Large intestine (tissue), 3 donors: ENCODE data around the gene VWA3B. TPM values are rescaled to one million over a fixed set of nuclear protein-coding genes. Genes with fewer than 3 reads are reported as not detected.

Experiments
- DNase-seq, 2 donors: peaks; one replicate each; pipeline versions ENCODE4 v3.0.0 to v3.0.0-alpha.2; 2013
- H3K27ac ChIP-seq: one replicate; pipeline ENCODE4 v1.5.1; 2013; ENCODE audit warnings: low read length
- H3K27me3 ChIP-seq: 2 replicates; pipeline ENCODE4 v1.6.1; 2013; ENCODE audit warnings: low read length; ENCODE audit not compliant: control insufficient read depth, insufficient read depth
- H3K36me3 ChIP-seq: 2 replicates; pipeline ENCODE4 v1.6.1; 2013; ENCODE audit warnings: low read length; ENCODE audit not compliant: control insufficient read depth, insufficient read depth
- H3K4me1 ChIP-seq: one replicate; pipeline ENCODE4 v1.6.1; 2013; ENCODE audit warnings: low read length; ENCODE audit not compliant: control insufficient read depth, insufficient read depth
- H3K4me3 ChIP-seq: one replicate; pipeline ENCODE4 v1.5.1; 2013; ENCODE audit warnings: low read length
- H3K9me3 ChIP-seq: one replicate; pipeline ENCODE4 v1.6.1; 2013; ENCODE audit warnings: mild to moderate bottlenecking, low read depth, low read length, moderate library complexity; ENCODE audit not compliant: control insufficient read depth
- WGBS: methylation state at CpG from one replicate; pipeline ENCODE4 v1.1.5; 2013; ENCODE audit warnings: low lambda C conversion rate; ENCODE audit not compliant: insufficient coverage; 5-methylcytosine and 5-hydroxymethylcytosine counted together
- polyA plus RNA-seq: library from polyadenylated mRNA; unstranded; fragments of 120-200 nt; gene quantifications from one replicate; pipeline ENCODE4 v1.2.1, GENCODE V29; 2013

Gene VWA3B
- polyA plus RNA-seq, 1 donor: 0.09 TPM

GRCh38 chr2:98153481-98153880 lies 66.5 kb downstream of the VWA3B start:
- Histone ChIP-seq H3K36me3 (no peaks in the 10 kb centered on the region), H3K4me1 (no peaks in the 10 kb centered on the region), H3K9me3 (no peaks in the 10 kb centered on the region), H3K27ac (no peak overlapping the region), H3K4me3 (no peak overlapping the region), H3K27me3 (no peaks in the 10 kb centered on the region)
- no peak for DNase-seq
- no CpG with 5 or more reads among the region's 5 CpGs for WGBS

DNA sequence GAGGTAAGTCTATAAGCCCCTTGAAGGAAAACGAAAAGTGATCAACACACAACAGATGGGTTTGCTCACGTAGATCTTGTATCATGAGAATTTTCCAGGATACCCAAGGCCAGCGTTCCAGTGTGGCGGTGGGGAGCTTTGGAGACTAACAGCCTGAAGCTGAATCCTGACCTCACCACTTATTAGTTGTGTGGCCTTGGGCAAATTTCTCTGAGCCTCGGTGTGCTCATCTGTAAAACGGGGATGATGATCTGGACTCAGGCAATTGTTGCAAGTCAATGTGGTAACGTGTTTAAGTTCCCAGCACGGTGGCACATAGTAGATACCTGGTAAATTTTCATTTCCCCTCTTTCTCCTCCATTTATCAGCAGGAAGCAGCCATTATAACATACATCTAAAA lies 68.3 kb downstream of the VWA3B start:
- Histone ChIP-seq H3K4me1 (no peaks in the 10 kb centered on the region), H3K27ac (no peak overlapping the region), H3K9me3 (no peaks in the 10 kb centered on the region), H3K27me3 (no peaks in the 10 kb centered on the region), H3K4me3 (no peak overlapping the region), H3K36me3 (no peaks in the 10 kb centered on the region)
- WGBS: no CpG with 5 or more reads among the region's 8 CpGs
- no peak for DNase-seq

GRCh38 chr2:98155716-98156115 lies 68.7 kb downstream of the VWA3B start:
- Histone ChIP-seq H3K4me1 (no peaks in the 10 kb centered on the region), H3K36me3 (no peaks in the 10 kb centered on the region), H3K4me3 (no peak overlapping the region), H3K27ac (no peak overlapping the region), H3K27me3 (no peaks in the 10 kb centered on the region), H3K9me3 (no peaks in the 10 kb centered on the region)
- 83% methylated on average over 1 of the region's 4 CpGs for WGBS
- DNase-seq: no peak

- Histone ChIP-seq H3K4me1 (no peaks in the 10 kb centered on the region), H3K27me3 (no peaks in the 10 kb centered on the region), H3K9me3 (no peaks in the 10 kb centered on the region), H3K27ac (no peak overlapping the region), H3K4me3 (no peak overlapping the region), H3K36me3 (no peaks in the 10 kb centered on the region)
- 100% methylated on average over 1 of the region's 7 CpGs for WGBS
- no peak for DNase-seq
These were observed 69.3 kb downstream of the VWA3B start for GRCh38 chr2:98156304-98156703.

- 100% methylated on average over 1 of the region's 8 CpGs for WGBS
- H3K4me3 ChIP-seq: no peak overlapping the region
- no peak for DNase-seq
These were observed 70.6 kb downstream of the VWA3B start for GRCh38 chr2:98157557-98157956.

DNA sequence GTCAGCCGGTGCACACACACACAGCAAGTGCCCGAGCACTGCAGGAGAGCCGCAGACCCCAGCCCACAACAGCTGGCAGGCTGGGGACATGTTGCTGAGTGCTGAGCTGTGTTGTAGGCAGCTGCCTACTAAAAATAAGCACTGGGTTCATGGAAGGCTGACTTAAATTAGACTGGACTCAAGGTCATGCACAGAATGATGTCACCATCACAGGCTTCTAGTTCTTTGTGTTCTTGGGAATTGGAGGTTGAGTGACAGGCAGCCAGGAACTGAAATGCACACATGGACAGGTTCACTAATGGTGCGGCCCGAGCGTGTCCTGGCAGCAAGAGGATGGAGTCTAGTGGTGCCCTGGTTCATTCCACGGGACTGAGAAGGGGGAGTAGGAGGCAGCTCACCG lies 71.3 kb downstream of the VWA3B start:
- Histone ChIP-seq H3K27ac (no peak overlapping the region), H3K27me3 (no peaks in the 10 kb centered on the region), H3K36me3 (no peaks in the 10 kb centered on the region), H3K4me1 (no peaks in the 10 kb centered on the region), H3K9me3 (no peaks in the 10 kb centered on the region), H3K4me3 (no peak overlapping the region)
- no CpG with 5 or more reads among the region's 8 CpGs for WGBS
- DNase-seq: no peak

More at GRCh38 chr2:98157557-98157956, 70.6 kb downstream of the VWA3B start:
- no peak overlapping the region for H3K27ac ChIP-seq
- H3K4me1 ChIP-seq: no peaks in the 10 kb centered on the region
- no peaks in the 10 kb centered on the region for H3K36me3 ChIP-seq
- no peaks in the 10 kb centered on the region for H3K9me3 ChIP-seq
- no peaks in the 10 kb centered on the region for H3K27me3 ChIP-seq

GRCh38 chr2:98160554-98160953 lies 73.6 kb downstream of the VWA3B start:
- WGBS: no CpG with 5 or more reads among the region's 4 CpGs
- Histone ChIP-seq H3K36me3 (no peaks in the 10 kb centered on the region), H3K9me3 (no peaks in the 10 kb centered on the region), H3K4me1 (no peaks in the 10 kb centered on the region), H3K27ac (no peak overlapping the region), H3K27me3 (no peaks in the 10 kb centered on the region), H3K4me3 (no peak overlapping the region)
- DNase-seq: no peak

GRCh38 chr2:98161186-98161585 lies 74.2 kb downstream of the VWA3B start:
- no peak for DNase-seq
- WGBS: no CpG with 5 or more reads among the region's 4 CpGs
- no peak overlapping the region for H3K27ac ChIP-seq
- no peaks in the 10 kb centered on the region for H3K27me3 ChIP-seq
- H3K4me3 ChIP-seq: no peak overlapping the region
- no peaks in the 10 kb centered on the region for H3K36me3 ChIP-seq
- no peaks in the 10 kb centered on the region for H3K9me3 ChIP-seq
- no peaks in the 10 kb centered on the region for H3K4me1 ChIP-seq

- Histone ChIP-seq H3K36me3 (no peaks in the 10 kb centered on the region), H3K9me3 (no peaks in the 10 kb centered on the region), H3K4me3 (no peak overlapping the region), H3K27me3 (peaks cover 2% of the 10 kb centered on the region), H3K4me1 (no peaks in the 10 kb centered on the region), H3K27ac (no peak overlapping the region)
- 100% methylated on average over 1 of the region's 2 CpGs for WGBS
- DNase-seq: no peak
These were observed 77.3 kb downstream of the VWA3B start for GRCh38 chr2:98164256-98164655.

DNA sequence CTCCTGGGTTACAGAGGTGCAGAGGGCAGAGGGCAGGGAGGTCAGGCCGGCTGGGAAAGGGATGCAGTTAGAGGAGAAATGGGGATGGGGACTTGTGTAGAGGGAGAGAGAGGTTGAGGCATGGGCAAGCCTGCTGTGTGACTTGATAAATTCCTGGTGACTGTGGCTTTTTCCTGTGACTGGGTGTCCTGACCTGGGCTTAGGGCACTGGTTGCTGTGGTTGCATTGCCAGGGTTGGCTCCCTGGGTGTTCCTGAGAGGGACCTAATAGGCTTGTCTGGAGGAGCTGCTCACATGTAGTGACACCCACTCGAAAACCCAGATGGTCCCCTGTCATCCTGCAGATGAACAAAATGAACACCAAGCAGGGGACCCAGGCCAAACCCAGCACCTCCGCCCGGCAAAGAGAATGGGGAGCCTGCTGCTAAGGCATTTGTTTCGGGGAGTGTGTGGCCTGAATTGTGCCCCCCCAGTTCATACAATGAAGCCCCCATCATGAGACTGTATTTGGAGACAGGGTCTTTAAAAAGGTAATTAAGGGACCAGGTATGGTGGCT lies 78.6 kb downstream of the VWA3B start:
- Histone ChIP-seq H3K4me1 (no peaks in the 10 kb centered on the region), H3K9me3 (no peaks in the 10 kb centered on the region), H3K36me3 (no peaks in the 10 kb centered on the region), H3K27ac (no peak overlapping the region), H3K27me3 (peaks cover 2% of the 10 kb centered on the region), H3K4me3 (no peak overlapping the region)
- no CpG with 5 or more reads among the region's 5 CpGs for WGBS
- DNase-seq: no peak

DNA sequence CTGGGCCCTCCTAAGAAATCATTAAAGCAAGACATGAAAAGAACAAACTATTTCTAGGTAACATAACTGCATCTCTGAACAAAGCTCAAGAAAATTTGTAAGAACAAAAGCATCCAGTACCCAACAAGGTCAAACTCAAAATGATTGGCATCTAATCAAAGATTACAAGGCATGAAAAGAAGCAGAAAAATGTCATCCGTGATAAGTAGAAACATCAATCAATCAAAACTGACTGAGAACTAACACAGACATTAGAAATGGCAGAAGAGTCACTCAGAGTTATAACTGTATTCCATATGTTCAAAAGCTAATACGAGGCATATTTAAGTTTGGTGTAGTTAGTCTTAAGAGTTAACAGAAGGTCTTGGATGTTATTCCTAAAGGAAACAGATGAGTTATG lies 80.9 kb downstream of the VWA3B start:
- H3K4me1 ChIP-seq: no peaks in the 10 kb centered on the region
- H3K27me3 ChIP-seq: peaks cover 2% of the 10 kb centered on the region
- H3K9me3 ChIP-seq: no peaks in the 10 kb centered on the region
- no peak overlapping the region for H3K4me3 ChIP-seq
- 100% methylated on average over 1 of the region's 2 CpGs for WGBS
- DNase-seq: no peak
- H3K36me3 ChIP-seq: no peaks in the 10 kb centered on the region
- no peak overlapping the region for H3K27ac ChIP-seq
